Kidney (tissue), 14 donors: ENCODE measurements around the gene GOLGA6L7. TPM values are rescaled to one million over a fixed set of nuclear protein-coding genes. Genes with fewer than 3 reads are reported as not detected.
A peak's percentile ranks its signal among the peaks of the same experiment; 100 is the strongest.
"Not testable (repeated sequence)": the region's sequence is repeated elsewhere in the genome, so short reads cannot be mapped to it uniquely, and the experiment has no call there.

Experiments used
- DNase-seq, 5 donors: peaks; one replicate each; pipeline ENCODE4 v3.0.0-alpha.2; 2013 to 2020
- FAIRE-seq: peaks from 2 replicates; lab custom pipeline; 2012; peaks lifted over from hg19 to GRCh38; lab: Jason Lieb, UNC
- H3K27ac ChIP-seq, 2 donors: one replicate each; pipeline ENCODE4 v1.7.0; 2013; ENCODE audit warnings: low read depth in 2 of 2, low read length in 2 of 2, inconsistent platforms in 1 of 2
- H3K27me3 ChIP-seq: one replicate; pipeline ENCODE4 v1.7.1; 2013; ENCODE audit warnings: low read length, inconsistent platforms; ENCODE audit not compliant: control insufficient read depth, insufficient read depth
- H3K36me3 ChIP-seq, 3 donors: one replicate each; pipeline versions ENCODE4 v1.7.0 to v1.7.1; 2013; ENCODE audit warnings: low read length in 3 of 3, control low read depth in 1 of 3, inconsistent platforms in 1 of 3; ENCODE audit not compliant: insufficient read depth in 3 of 3, control insufficient read depth in 2 of 3
- H3K4me1 ChIP-seq, 3 donors: one replicate each; pipeline versions ENCODE4 v1.7.0 to v1.7.1; 2013; ENCODE audit warnings: low read length in 3 of 3, inconsistent platforms in 1 of 3, low read depth in 1 of 3; ENCODE audit not compliant: control insufficient read depth in 2 of 3, insufficient read depth in 2 of 3
- H3K4me3 ChIP-seq, 3 donors: one replicate each; pipeline versions ENCODE4 v1.7.0 to v1.8.1; 2013; ENCODE audit warnings: low read length in 3 of 3, control low read depth in 1 of 3, inconsistent platforms in 1 of 3
- H3K9ac ChIP-seq, 3 donors: one replicate each; pipeline versions ENCODE4 v1.7.0 to v1.7.1; 2013; ENCODE audit warnings: low read length in 3 of 3, control low read depth in 1 of 3, inconsistent platforms in 1 of 3
- H3K9me3 ChIP-seq, 3 donors: one replicate each; pipeline versions ENCODE4 v1.7.0 to v1.7.1; 2013; ENCODE audit warnings: low read length in 3 of 3, control low read depth in 1 of 3, inconsistent platforms in 1 of 3; ENCODE audit not compliant: control insufficient read depth in 2 of 3, insufficient read depth in 1 of 3
- CTCF ChIP-seq: IDR thresholded peaks from 3 replicates; pipeline ENCODE4 v1.5.1; 2012; ENCODE audit warnings: mild to moderate bottlenecking, moderate library complexity, borderline replicate concordance; ENCODE audit not compliant: insufficient read depth; ENCODE audit errors: extremely low read depth
- intact Hi-C: fragments of 100-400 bp; cut with DNase I; formaldehyde crosslinking; loops from one replicate; pipeline ENCODE4 v1.11.1; 2022
- polyA plus RNA-seq: library from polyadenylated mRNA; stranded (reverse); fragments of 350-450 nt; fragmentation: Illumina TruSeq; extraction: RNeasy Lipid Tissue Mini Kit (QIAGEN cat#74804); gene quantifications from one replicate; pipeline ENCODE4 v1.2.3, GENCODE V29; 2014; ENCODE audit warnings: low read depth, low replicate concordance; ENCODE audit not compliant: insufficient read depth
- total RNA-seq: library from RNA; stranded (reverse); fragmentation: NEBNext Ultra II Directional; extraction: Animal tissue kit (Norgen Biotek cat#: 25700); gene quantifications from one replicate; pipeline ENCODE4 v1.2.1, GENCODE V29; 2021
- donor health status: control.
- donor health status: control.
- donor health status: control.
- donor health status: control.
- donor health status: control.
- donor health status: DM: yes; HTN: yes; CAD: no.
- donor health status: Normal renal cell carcinoma (clear cell type).

Gene GOLGA6L7
- total and polyA plus RNA-seq, 2 donors from 2014 or later: not detected

GRCh38 chr15:28868744-28869345, 20.4 kb upstream of the GOLGA6L7 start:
- peaks cover 0 to 3% (median 0%) of the 10 kb centered on the region in 3 donors for H3K9me3 ChIP-seq
- no peaks in the 10 kb centered on the region for H3K4me1 ChIP-seq
- DNase-seq (no peak), FAIRE-seq (no peak)
- no peak overlapping the region for H3K9ac ChIP-seq
- no peaks in the 10 kb centered on the region for H3K36me3 ChIP-seq
- TF ChIP-seq CTCF: no peak
- no peaks in the 10 kb centered on the region for H3K27me3 ChIP-seq
- no peak overlapping the region for H3K27ac ChIP-seq
- no peak overlapping the region for H3K4me3 ChIP-seq
- intact Hi-C loops: no loop called here

GRCh38 chr15:28861589-28862293, 13.3 kb upstream of the GOLGA6L7 start:
- H3K36me3 ChIP-seq, H3K9me3 ChIP-seq, intact Hi-C loops, H3K4me1 ChIP-seq, FAIRE-seq, DNase-seq, H3K27me3 ChIP-seq, H3K4me3 ChIP-seq, H3K27ac ChIP-seq, H3K9ac ChIP-seq: not testable (repeated sequence)

GRCh38 chr15:28861031-28861534, 12.6 kb upstream of the GOLGA6L7 start:
- intact Hi-C loops: no loop called here
- Histone ChIP-seq H3K9ac (no peak overlapping the region), H3K4me3 (no peak overlapping the region), H3K4me1 (no peaks in the 10 kb centered on the region), H3K36me3 (no peaks in the 10 kb centered on the region), H3K9me3 (no peaks in the 10 kb centered on the region), H3K27me3 (no peaks in the 10 kb centered on the region), H3K27ac (no peak overlapping the region)
- FAIRE-seq (no peak), DNase-seq (peak in 1 of 5 donors; percentile 72)
- TF ChIP-seq CTCF: no peak

- H3K9me3 ChIP-seq, intact Hi-C loops, FAIRE-seq, H3K36me3 ChIP-seq, H3K27ac ChIP-seq, H3K4me1 ChIP-seq, H3K27me3 ChIP-seq, H3K9ac ChIP-seq, DNase-seq, H3K4me3 ChIP-seq: not testable (repeated sequence)
Measured at GRCh38 chr15:28854578-28854977, 6.1 kb upstream of the GOLGA6L7 start.

- intact Hi-C loops: not testable (repeated sequence)
Measured at GRCh38 chr15:28853654-28854053, 5.2 kb upstream of the GOLGA6L7 start.

GRCh38 chr15:28849766-28850165, 1.3 kb upstream of the GOLGA6L7 start:
- H3K4me1 ChIP-seq, H3K27me3 ChIP-seq, H3K36me3 ChIP-seq, intact Hi-C loops, H3K4me3 ChIP-seq, H3K9ac ChIP-seq, H3K27ac ChIP-seq, H3K9me3 ChIP-seq, DNase-seq, FAIRE-seq: not testable (repeated sequence)

More at GRCh38 chr15:28853654-28854053, 5.2 kb upstream of the GOLGA6L7 start:
- H3K4me3 ChIP-seq, DNase-seq, H3K36me3 ChIP-seq, H3K27me3 ChIP-seq, H3K9ac ChIP-seq, FAIRE-seq, H3K4me1 ChIP-seq, H3K9me3 ChIP-seq, H3K27ac ChIP-seq: not testable (repeated sequence)
